Nephron progenitor cell (in vitro differentiated cells): ENCODE results near the gene CABLES1.

Experiments used
- DNase-seq: peaks from one replicate; pipeline ENCODE4 v3.0.0; 2021
- H3K27ac Mint-ChIP-seq: 2 replicates; pipeline ENCODE4 v1.8.0; 2021; ENCODE audit warnings: mild to moderate bottlenecking, moderate library complexity, mixed read lengths
- H3K27me3 Mint-ChIP-seq: 2 replicates; pipeline ENCODE4 v1.8.0; 2021; ENCODE audit warnings: mild to moderate bottlenecking, low read depth, mixed read lengths; ENCODE audit not compliant: poor library complexity
- H3K36me3 Mint-ChIP-seq: 2 replicates; pipeline ENCODE4 v1.8.0; 2021; ENCODE audit warnings: low read depth, mixed read lengths
- H3K4me1 Mint-ChIP-seq: 2 replicates; pipeline ENCODE4 v1.8.0; 2021; ENCODE audit warnings: mixed read lengths
- H3K4me3 Mint-ChIP-seq: 2 replicates; pipeline ENCODE4 v1.8.0; 2021; ENCODE audit warnings: mild to moderate bottlenecking, moderate library complexity, mixed read lengths
- H3K9me3 Mint-ChIP-seq: 2 replicates; pipeline ENCODE4 v1.8.0; 2021; ENCODE audit warnings: mild to moderate bottlenecking, moderate library complexity, mixed read lengths
- TF ChIP-seq, protein P1 (sequence below): fragments of 200-600 bp; sonication (generic); IDR thresholded peaks from 2 replicates; pipeline ENCODE4 v1.5.0; 2021; ENCODE audit warnings: antibody characterized with exemption

Gene CABLES1

DNA sequence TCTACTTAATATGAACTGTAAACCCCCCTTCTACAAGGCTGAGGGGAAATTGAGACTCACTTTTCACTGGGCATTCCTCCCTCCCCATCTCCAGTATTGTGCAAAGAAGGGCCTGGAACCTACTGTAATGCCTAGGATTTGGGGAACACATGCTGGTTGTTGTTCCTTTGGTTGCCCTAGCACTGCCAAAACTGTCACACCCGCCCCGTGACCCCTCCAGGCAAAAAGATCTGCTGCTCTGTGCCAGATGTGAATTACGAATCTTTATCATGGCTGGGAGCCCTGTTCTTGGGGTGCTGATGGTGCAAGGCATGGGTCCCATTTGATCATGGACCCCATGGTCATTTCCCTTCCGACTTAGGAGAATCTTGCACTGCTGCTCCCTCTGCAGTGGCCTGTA lies 95.4 kb downstream of the CABLES1 start:
- H3K4me1 Mint-ChIP-seq, result peaks cover 50% of the 10 kb centered on the region
- no peak overlapping the region for H3K27ac Mint-ChIP-seq
- TF ChIP-seq, protein P1, sequence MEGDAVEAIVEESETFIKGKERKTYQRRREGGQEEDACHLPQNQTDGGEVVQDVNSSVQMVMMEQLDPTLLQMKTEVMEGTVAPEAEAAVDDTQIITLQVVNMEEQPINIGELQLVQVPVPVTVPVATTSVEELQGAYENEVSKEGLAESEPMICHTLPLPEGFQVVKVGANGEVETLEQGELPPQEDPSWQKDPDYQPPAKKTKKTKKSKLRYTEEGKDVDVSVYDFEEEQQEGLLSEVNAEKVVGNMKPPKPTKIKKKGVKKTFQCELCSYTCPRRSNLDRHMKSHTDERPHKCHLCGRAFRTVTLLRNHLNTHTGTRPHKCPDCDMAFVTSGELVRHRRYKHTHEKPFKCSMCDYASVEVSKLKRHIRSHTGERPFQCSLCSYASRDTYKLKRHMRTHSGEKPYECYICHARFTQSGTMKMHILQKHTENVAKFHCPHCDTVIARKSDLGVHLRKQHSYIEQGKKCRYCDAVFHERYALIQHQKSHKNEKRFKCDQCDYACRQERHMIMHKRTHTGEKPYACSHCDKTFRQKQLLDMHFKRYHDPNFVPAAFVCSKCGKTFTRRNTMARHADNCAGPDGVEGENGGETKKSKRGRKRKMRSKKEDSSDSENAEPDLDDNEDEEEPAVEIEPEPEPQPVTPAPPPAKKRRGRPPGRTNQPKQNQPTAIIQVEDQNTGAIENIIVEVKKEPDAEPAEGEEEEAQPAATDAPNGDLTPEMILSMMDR, result no peak

DNA sequence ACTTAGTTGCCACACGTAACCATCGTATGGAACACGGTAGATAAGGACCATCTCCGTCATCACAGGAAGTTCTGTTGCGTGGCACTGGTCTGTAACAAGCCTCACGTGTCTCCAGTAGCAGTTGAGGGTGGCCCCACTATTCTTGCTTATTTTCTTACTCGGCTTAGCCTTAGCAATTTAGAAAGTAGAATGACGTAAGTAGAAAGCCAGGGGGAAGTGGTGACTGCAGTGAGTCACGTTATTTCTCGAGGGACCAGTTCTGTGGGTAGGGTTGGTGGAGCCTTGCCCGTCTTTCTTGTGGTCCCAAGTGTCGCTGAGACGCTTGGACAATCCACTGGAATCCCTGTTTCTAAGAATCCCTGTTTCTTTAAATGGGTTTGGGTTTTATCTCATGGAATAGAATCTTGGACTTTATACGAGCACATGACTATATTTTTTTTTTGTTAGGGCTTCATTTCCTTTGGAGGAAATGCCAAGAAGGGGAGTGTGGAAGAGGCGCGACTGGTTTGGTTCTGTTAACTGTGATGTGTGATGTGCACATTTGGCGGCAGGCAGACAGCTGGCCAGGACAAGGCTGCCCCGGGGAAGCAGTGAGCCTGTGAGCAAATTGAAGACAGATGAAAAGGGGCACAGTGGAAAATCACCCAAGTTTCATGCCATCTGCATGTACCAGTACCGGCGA lies 96.2 kb downstream of the CABLES1 start:
- H3K4me3 Mint-ChIP-seq, result no peak overlapping the region
- peaks cover 52% of the 10 kb centered on the region for H3K4me1 Mint-ChIP-seq
- DNase-seq, result no peak
- H3K27ac Mint-ChIP-seq, result no peak overlapping the region
- H3K9me3 Mint-ChIP-seq, result no peaks in the 10 kb centered on the region
- TF ChIP-seq, protein P1, result no peak
- H3K27me3 Mint-ChIP-seq, result peaks cover 9% of the 10 kb centered on the region
- peaks cover 61% of the 10 kb centered on the region for H3K36me3 Mint-ChIP-seq

More for the DNA sequence above, 95.4 kb downstream of the CABLES1 start:
- H3K27me3 Mint-ChIP-seq, result peaks cover 4% of the 10 kb centered on the region
- peaks cover 62% of the 10 kb centered on the region for H3K36me3 Mint-ChIP-seq
- H3K4me3 Mint-ChIP-seq, result no peak overlapping the region
- no peaks in the 10 kb centered on the region for H3K9me3 Mint-ChIP-seq
- no peak for DNase-seq

DNA sequence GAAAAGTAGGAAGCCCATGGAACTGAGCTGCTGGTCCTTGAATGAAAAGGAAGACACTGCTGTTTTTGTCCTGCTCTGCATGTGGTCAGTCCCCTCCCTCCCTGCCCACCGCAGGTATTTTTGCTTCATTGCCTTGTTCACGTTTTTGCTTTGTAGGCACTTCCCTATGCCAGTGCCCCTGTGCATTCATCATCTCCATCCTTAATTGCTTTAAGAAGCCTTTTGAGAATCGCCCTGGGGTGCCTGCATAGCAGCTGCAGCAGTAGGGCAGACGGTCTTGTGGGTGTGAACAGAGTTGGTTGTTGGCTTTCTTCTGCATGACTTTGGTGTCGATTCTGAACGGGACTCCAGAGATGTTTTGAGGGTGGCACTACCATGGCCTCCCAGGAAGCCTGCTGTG lies 97.0 kb downstream of the CABLES1 start:
- Mint-ChIP-seq H3K27ac (no peak overlapping the region), H3K27me3 (peaks cover 9% of the 10 kb centered on the region), H3K4me3 (no peak overlapping the region), H3K9me3 (no peaks in the 10 kb centered on the region), H3K36me3 (peaks cover 60% of the 10 kb centered on the region), H3K4me1 (peaks cover 49% of the 10 kb centered on the region)
- TF ChIP-seq, protein P1, result no peak
- no peak for DNase-seq

GRCh38 chr18:23234619-23235018 lies 99.3 kb downstream of the CABLES1 start:
- Mint-ChIP-seq H3K27me3 (peaks cover 6% of the 10 kb centered on the region), H3K9me3 (no peaks in the 10 kb centered on the region), H3K27ac (no peak overlapping the region), H3K4me1 (peaks cover 45% of the 10 kb centered on the region), H3K4me3 (no peak overlapping the region), H3K36me3 (peaks cover 68% of the 10 kb centered on the region)
- TF ChIP-seq, protein P1, result no peak
- no peak for DNase-seq

GRCh38 chr18:23235336-23235735 lies 100.1 kb downstream of the CABLES1 start:
- Mint-ChIP-seq H3K27me3 (peaks cover 6% of the 10 kb centered on the region), H3K4me1 (peaks cover 41% of the 10 kb centered on the region), H3K9me3 (no peaks in the 10 kb centered on the region), H3K36me3 (peaks cover 67% of the 10 kb centered on the region), H3K27ac (peak overlapping the region; percentile 53), H3K4me3 (no peak overlapping the region)
- TF ChIP-seq, protein P1, result no peak
- no peak for DNase-seq

GRCh38 chr18:23235860-23236259 lies 100.6 kb downstream of the CABLES1 start:
- Mint-ChIP-seq H3K27me3 (peaks cover 6% of the 10 kb centered on the region), H3K36me3 (peaks cover 62% of the 10 kb centered on the region), H3K4me3 (no peak overlapping the region), H3K4me1 (peaks cover 44% of the 10 kb centered on the region), H3K27ac (no peak overlapping the region), H3K9me3 (no peaks in the 10 kb centered on the region)
- no peak for DNase-seq
- TF ChIP-seq, protein P1, result no peak
